Right atrium auricular region (tissue), 2 donors: ENCODE data around the gene IFITM5. TPM values are rescaled to one million over a fixed set of nuclear protein-coding genes. Genes with fewer than 3 reads are reported as not detected.

Experiments
- DNase-seq: peaks from one replicate; pipeline ENCODE4 v3.0.0-alpha.2; 2019; ENCODE audit warnings: low spot score
- H3K27ac ChIP-seq, 2 donors: fragments of 200-600 bp; sonication (generic); 1 replicate in 1 of 2; 2 replicates in 1 of 2; pipeline ENCODE4 v1.5.1; 2016 to 2019
- H3K27me3 ChIP-seq, 2 donors: fragments of 200-600 bp; sonication (generic); one replicate each; pipeline versions ENCODE4 v1.5.1 to v1.6.0; 2017 to 2019
- H3K36me3 ChIP-seq: fragments of 200-600 bp; sonication (generic); one replicate; pipeline ENCODE4 v1.5.1; 2016
- H3K4me1 ChIP-seq, 2 donors: fragments of 200-600 bp; sonication (generic); one replicate each; pipeline versions ENCODE4 v1.5.1 to v1.6.0; 2017 to 2019
- H3K4me3 ChIP-seq, 2 donors: fragments of 200-600 bp; sonication (generic); 1 replicate in 1 of 2; 2 replicates in 1 of 2; pipeline ENCODE4 v1.5.1; 2017 to 2019; ENCODE audit warnings: mild to moderate bottlenecking in 1 of 2, moderate library complexity in 1 of 2
- H3K9me3 ChIP-seq, 2 donors: fragments of 200-600 bp; sonication (generic); one replicate each; pipeline ENCODE4 v1.5.1; 2019
- CTCF ChIP-seq, 2 donors: fragments of 200-600 bp; sonication (generic); IDR thresholded peaks; one replicate each; pipeline ENCODE4 v1.5.1; 2019; ENCODE audit warnings: antibody characterized with exemption in 2 of 2
- total RNA-seq, 2 donors: library from RNA; depleted of rRNA; stranded (reverse); fragments of >200 nt; gene quantifications; one replicate each; pipeline ENCODE4 v1.1.0, GENCODE V29; 2016

IFITM5 gene
- total RNA-seq, 2 donors from 2014 or later: not detected

DNA sequence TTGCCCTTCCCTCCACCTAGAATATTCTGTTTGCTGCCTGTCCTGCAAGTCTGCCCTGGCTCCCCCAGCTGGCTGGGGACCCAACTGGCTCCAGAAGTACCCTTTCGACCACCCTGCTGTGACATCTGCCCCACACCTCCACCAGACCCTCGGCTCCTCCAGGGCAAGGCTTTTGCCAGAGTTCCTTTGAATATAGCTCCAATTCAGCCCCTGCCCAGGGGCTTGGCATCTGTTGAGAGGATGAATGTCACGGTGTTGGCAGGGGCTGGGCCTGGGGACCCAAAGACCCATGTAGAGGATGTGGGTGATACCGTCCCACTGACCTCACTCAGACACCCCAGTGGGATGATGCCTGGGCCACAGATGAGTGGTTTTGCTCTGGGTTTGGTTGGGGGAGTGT lies 17.2 kb downstream of the IFITM5 start:
- no peak for TF ChIP-seq CTCF (IDR thresholded peaks at IDR 0.05)
- Histone ChIP-seq H3K4me3 (no peak overlapping the region), H3K27me3 (peaks cover 24 to 44% of the 10 kb centered on the region in 2 donors), H3K36me3 (no peaks in the 10 kb centered on the region), H3K4me1 (peaks cover 0 to 20% of the 10 kb centered on the region in 2 donors), H3K9me3 (no peaks in the 10 kb centered on the region), H3K27ac (no peak overlapping the region)
- DNase-seq: no peak

- DNase-seq: no peak
- Histone ChIP-seq H3K4me1 (peaks cover 0 to 20% of the 10 kb centered on the region in 2 donors), H3K27ac (no peak overlapping the region), H3K27me3 (peaks cover 24 to 44% of the 10 kb centered on the region in 2 donors), H3K4me3 (no peak overlapping the region), H3K9me3 (no peaks in the 10 kb centered on the region), H3K36me3 (no peaks in the 10 kb centered on the region)
- TF ChIP-seq CTCF (IDR thresholded peaks at IDR 0.05): no peak
Observed at GRCh38 chr11:281486-282161, 17.7 kb downstream of the IFITM5 start.

- no peak overlapping the region for H3K27ac ChIP-seq
- no peak for DNase-seq
Observed at GRCh38 chr11:280706-281485, 18.4 kb downstream of the IFITM5 start.

GRCh38 chr11:279966-280705 lies 19.2 kb downstream of the IFITM5 start:
- Histone ChIP-seq H3K27ac (no peak overlapping the region), H3K27me3 (peaks cover 24 to 44% of the 10 kb centered on the region in 2 donors), H3K36me3 (no peaks in the 10 kb centered on the region), H3K9me3 (no peaks in the 10 kb centered on the region), H3K4me1 (peaks cover 0 to 20% of the 10 kb centered on the region in 2 donors), H3K4me3 (peak overlapping the region in 1 of 2 donors; percentile 33)
- no peak for TF ChIP-seq CTCF (IDR thresholded peaks at IDR 0.05)
- DNase-seq: no peak

More at GRCh38 chr11:280706-281485, 18.4 kb downstream of the IFITM5 start:
- peaks cover 0 to 20% of the 10 kb centered on the region in 2 donors for H3K4me1 ChIP-seq
- peak overlapping the region in 1 of 2 donors; percentile 33 for H3K4me3 ChIP-seq
- no peaks in the 10 kb centered on the region for H3K36me3 ChIP-seq
- TF ChIP-seq CTCF (IDR thresholded peaks at IDR 0.05): no peak
- no peaks in the 10 kb centered on the region for H3K9me3 ChIP-seq
- peaks cover 24 to 44% of the 10 kb centered on the region in 2 donors for H3K27me3 ChIP-seq

- H3K4me3 ChIP-seq: peak overlapping the region in 1 of 2 donors; percentile 33
- H3K4me1 ChIP-seq: peaks cover 0 to 20% of the 10 kb centered on the region in 2 donors
- no peak for TF ChIP-seq CTCF (IDR thresholded peaks at IDR 0.05)
- no peak for DNase-seq
- no peak overlapping the region for H3K27ac ChIP-seq
- H3K9me3 ChIP-seq: no peaks in the 10 kb centered on the region
- H3K27me3 ChIP-seq: peaks cover 24 to 44% of the 10 kb centered on the region in 2 donors
- H3K36me3 ChIP-seq: no peaks in the 10 kb centered on the region
Observed at GRCh38 chr11:279040-279965, 20.0 kb downstream of the IFITM5 start.
